Retina (tissue), 1 donor: ENCODE data around the gene USP36.

Experiments used
- DNase-seq: peaks from one replicate; pipeline ENCODE4 v3.0.0-alpha.2; 2016

Gene USP36

GRCh38 chr17:78808163-78808562 is 32.5 kb downstream of the USP36 start:
- DNase-seq = no peak

- DNase-seq = no peak
These were observed 34.2 kb downstream of the USP36 start for GRCh38 chr17:78806451-78806850.

- no peak for DNase-seq
These were observed 35.3 kb downstream of the USP36 start for GRCh38 chr17:78805301-78805700.

- no peak for DNase-seq
These were observed 35.8 kb downstream of the USP36 start for GRCh38 chr17:78804777-78805176.

DNA sequence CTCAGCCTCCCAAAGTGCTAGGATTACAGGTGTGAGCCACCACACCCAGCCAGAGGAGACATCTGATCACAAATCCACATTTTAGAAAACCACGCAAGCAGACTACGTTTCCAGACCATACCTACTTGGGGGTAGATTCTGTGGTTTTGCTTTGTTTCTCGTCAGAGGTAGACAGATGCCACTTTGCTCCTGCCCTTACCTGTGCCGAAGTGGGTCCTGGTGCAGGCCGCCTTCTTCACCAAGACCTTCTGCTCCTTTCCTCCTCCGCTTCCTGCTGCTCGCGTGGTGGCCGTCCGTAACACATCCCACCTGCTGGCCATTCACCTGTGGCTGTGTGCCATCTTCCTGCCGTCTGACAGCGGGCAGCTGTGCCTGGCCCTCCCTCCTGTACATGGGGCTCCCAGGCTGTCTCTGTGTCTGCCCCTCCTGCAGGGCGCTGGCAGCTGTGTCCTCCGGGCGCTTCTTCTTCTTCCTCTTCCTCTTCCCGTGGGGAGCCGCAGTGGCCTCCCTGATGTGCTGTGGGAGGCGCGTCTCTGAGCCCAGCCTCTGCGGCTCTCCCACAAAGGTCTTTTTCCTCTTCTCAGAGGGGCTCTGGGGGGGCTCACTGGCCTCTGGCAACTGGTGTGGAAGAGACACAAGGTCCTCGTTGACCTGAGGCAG is 37.3 kb downstream of the USP36 start:
- no peak for DNase-seq

DNA sequence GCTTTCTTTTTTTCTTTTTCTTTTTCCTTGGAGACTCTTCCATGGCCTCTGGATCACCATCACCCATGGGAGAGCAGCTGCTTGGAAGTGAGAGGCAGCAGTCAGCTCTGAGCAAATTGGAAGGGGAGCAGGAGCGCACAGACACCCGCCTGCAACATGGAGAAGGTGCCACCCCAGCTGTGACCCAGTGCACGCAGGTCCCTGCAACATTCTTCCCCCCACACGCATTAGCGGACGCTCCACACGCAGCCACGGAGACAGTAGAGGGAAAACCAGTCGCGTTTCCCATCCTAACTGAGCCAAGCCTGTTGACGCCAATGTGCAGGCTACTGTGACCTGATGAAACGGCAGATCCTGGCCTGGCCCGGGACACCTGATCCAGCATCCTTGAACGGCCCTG is 38.2 kb downstream of the USP36 start:
- DNase-seq = no peak

DNA sequence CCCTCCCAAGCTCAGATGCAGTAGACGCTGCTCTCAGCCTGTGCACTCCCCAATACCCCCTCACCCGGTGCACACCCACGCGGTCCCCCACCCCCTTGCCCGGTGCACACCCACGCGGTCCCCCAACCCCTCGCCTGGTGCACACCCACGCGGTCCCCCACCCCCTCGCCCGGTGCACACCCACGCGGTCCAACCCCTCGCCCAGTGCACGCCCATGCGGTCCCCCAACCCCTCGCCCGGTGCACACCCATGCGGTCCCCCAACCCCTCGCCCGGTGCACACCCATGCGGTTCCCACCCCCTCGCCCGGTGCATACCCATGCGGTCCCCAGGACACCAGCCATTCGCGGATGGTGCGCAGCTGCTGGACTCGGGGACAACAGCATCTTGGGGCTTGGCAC is 38.6 kb downstream of the USP36 start:
- no peak for DNase-seq

DNA sequence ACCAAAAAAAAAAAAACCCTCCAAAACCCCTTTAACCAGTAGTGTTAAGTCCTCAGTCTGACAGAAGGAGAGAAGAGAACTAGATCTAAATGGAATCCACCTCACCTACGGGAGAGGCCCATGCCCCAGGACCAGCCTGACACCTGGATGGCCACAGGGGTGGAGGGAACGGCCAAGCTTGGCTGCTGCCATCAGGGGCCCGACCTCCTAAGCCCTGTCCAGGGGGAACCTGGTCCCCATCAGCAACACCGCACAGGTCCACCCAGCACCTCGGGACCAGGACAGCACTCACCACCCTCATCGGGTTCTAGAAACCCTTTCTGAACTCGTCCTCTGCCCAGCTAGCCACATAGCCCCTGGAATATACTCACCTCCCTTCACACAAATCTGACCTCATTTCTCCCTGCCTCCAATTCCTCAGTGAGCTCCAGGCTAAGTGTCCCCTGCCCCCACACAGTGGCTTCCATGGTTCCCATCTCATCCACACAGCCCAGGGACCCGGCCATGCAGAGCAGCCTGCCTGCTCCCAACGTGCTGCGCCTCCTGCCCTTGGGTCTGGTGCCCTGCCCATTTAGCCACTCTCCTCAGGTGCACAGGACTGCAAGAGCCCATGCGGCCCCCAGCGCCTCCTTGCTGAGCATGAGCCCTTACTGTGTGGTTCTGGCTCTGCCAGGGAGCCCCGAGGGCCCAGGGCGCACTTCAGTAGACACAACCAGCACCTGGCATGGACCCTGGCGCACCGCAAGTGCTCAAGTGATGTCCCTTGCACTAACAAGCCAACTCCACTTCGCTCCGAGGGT is 40.3 kb downstream of the USP36 start:
- DNase-seq = no peak

DNA sequence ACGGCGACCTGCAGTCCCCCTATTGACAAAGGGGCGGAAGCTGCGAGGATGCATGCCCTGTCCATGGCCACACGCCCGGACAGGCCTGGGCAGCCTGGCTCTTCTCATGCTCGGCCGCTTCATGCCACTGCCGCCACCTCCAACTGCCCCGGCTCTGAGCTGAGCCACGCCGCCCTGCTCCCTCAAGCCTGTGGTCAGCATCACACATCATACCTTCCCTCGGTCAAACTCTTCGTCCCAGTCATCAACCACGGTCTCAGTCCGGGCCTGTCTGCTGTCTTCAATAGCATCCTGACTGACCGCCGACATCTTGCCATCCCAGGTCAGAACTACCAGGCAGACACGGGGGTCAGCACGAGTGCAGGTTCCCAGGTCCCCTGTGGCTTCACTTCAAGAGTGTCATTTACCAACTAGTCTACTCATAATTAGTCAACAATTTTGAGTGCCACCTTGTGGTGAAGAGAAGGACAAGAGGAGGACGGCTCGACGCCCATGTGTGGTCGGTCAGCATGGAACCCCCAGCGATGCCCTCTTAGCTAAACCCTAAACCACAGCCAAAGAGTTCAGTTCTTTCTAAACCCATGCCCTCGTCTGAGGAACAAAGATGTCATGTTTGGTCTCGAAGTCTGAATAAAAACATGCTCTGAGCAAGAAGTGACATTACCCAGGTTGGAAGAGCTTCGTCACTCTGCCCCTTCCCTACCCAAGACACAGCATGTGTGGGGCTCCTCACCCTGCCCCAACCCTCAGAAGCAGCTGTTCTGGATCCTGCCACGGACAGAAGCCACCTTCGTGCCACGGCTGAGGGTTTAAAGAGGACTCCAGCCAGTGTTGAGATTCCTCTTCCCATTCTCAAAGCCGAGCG is 41.7 kb downstream of the USP36 start:
- no peak for DNase-seq

GRCh38 chr17:78797691-78798585 is 42.7 kb downstream of the USP36 start:
- no peak for DNase-seq

DNA sequence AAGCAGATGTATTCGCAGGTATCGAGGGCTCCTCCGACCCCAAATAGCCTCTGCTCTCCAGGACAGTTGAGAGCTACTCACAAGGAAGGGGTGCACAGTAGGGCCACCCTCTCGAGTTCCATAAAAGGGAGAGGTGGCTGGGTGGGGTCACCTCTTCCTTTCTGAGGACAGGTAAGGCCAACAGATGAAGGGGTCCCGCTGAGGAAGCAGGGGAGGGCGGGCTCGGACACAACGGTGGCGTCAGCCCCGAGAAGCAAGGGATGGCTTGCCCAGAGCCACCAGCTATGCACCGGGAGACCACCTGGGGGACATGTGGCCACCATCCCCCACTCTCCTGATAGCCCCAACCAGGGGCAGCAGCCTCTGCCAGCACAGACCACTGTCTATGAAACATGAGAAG is 43.4 kb downstream of the USP36 start:
- DNase-seq = no peak

GRCh38 chr17:78796517-78796900 is 44.1 kb downstream of the USP36 start:
- DNase-seq = no peak

DNA sequence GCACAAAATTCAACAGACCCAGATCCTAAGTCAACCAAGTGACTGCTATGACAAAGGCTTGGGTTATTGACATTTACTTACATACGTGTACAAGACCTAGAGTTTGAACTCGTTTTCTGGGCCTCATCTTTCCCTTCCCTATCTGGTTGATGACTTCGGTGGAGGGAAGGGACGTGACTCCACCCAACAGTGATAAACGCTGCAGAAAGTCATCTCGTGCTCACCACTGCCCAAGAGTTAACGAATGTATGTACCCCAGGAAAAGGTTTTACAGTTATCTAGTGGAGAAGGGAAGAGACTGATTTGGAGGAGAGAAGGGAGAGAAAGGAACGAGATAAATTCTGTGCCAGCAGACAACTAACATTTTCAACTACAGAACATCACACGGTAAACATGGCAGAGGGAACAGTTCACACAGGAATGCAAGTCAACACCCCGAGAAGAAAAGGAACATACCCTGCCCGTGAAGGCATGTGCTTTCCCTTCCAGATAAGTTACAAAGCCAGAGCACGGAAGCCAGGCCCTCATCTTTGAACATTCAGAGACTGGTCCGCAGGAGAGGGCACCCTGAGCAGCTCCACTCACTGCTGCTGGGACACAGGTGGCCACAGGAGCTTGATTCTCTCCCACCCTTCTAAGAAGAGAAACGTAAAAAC is 44.6 kb downstream of the USP36 start:
- DNase-seq = no peak

- no peak for DNase-seq
These were observed 45.6 kb downstream of the USP36 start for GRCh38 chr17:78794864-78795640.

- no peak for DNase-seq
These were observed 46.2 kb downstream of the USP36 start for GRCh38 chr17:78794399-78794798.

- DNase-seq = no peak
These were observed 46.6 kb downstream of the USP36 start for GRCh38 chr17:78793968-78794367.

GRCh38 chr17:78793415-78793814 is 47.2 kb downstream of the USP36 start:
- no peak for DNase-seq

- DNase-seq = no peak
These were observed 48.5 kb downstream of the USP36 start for GRCh38 chr17:78791840-78792709.

DNA sequence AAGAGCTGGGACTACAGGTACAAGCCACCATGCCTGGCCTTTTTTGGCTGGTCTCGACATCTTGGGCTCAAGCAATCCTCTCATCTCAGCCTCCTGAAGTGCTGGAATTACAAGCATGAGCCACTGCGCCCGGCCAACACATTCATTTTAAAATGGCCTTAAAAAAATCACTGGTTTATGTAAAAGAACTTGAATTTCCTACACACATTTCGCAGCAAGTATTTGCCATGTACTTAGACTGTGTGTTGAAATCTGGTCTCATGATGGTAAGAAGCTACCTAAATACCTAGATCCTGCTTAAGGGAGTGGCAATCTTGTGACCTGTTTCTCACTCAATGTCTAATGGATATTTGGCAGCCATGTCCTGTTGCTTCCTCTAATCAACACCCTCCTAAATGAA is 50.1 kb downstream of the USP36 start:
- no peak for DNase-seq

GRCh38 chr17:78789663-78790181 is 50.9 kb downstream of the USP36 start:
- no peak for DNase-seq
